HG03135 (cell line): ENCODE measurements around the gene TTLL11.
"Not testable (repeated sequence)": the region's sequence is repeated elsewhere in the genome, so short reads cannot be mapped to it uniquely, and the experiment has no call there.

ENCODE experiments used
- ATAC-seq: cut with Tn5 transposase; IDR thresholded peaks from one replicate; pipeline ENCODE4 v1.9.1; 2021; ENCODE audit warnings: mild to moderate bottlenecking, moderate library complexity; ENCODE audit not compliant: unreplicated experiment

The TTLL11 gene

DNA sequence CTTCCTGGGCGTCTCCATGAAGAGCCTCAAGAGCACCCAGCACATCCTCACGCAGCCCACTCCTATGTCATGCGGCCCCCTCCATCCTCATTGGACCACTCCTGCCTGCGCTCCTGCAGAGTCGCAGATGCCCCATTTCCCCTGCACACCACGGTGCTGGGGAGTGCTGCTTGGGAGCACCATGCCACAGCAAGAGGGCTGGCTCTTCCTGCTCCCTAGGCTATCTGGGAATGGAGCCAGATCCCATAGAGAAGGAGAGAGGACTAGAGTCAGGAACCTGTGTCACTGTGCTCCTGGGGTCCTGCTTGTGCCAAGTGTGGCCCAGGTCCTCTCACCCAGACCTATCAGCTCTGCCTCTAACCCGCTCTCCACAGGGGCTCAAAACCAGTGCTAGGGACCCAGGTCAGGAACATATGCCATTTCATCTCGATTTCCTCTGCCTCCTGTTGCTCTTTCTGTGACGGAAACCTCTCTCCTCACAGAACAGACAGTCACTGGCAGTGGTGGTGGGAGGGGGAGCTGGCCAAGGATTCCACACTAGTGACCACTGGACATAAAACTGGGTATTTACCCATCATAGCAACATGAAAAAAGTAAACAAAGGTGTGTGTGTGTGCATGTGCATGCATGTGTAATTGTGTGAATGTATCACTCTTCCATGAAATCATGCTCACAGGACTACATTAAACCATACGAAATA, 178.4 kb downstream of the TTLL11 start:
- ATAC-seq, result no peak

DNA sequence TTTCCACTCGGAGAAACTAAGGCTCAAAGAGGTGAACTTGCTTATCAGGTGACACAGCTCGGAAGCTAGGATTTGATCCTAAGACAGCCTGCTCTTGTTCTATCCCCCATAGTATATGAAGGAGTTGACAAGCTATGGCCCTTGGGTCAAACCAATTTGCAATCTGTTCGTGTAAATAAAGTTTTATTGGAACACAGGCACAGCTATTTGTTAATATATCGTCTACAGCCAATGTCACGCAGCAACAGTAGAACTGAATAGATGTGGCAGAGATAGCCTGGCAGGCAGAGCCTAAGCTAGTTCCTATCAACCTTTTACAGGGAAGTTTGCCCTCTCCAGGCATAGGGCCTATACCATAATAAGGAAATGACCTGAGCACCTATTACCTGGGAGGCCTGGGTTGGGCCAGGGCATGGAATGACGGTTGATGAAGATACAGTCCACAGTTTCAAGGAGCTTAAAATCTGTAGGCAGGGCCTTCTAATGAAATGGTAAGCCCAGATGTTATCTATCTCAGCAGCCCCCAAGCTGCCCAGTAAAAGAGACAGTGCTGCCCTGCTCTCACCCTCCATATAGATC, 179.0 kb downstream of the TTLL11 start:
- ATAC-seq, result no peak

GRCh38 chr9:121912812-121913627, 180.1 kb downstream of the TTLL11 start:
- no peak for ATAC-seq

- no peak for ATAC-seq
Observed at GRCh38 chr9:121910491-121911040, 182.5 kb downstream of the TTLL11 start.

GRCh38 chr9:121909111-121909510, 184.0 kb downstream of the TTLL11 start:
- ATAC-seq, result no peak

GRCh38 chr9:121906074-121906870, 186.8 kb downstream of the TTLL11 start:
- no peak for ATAC-seq

DNA sequence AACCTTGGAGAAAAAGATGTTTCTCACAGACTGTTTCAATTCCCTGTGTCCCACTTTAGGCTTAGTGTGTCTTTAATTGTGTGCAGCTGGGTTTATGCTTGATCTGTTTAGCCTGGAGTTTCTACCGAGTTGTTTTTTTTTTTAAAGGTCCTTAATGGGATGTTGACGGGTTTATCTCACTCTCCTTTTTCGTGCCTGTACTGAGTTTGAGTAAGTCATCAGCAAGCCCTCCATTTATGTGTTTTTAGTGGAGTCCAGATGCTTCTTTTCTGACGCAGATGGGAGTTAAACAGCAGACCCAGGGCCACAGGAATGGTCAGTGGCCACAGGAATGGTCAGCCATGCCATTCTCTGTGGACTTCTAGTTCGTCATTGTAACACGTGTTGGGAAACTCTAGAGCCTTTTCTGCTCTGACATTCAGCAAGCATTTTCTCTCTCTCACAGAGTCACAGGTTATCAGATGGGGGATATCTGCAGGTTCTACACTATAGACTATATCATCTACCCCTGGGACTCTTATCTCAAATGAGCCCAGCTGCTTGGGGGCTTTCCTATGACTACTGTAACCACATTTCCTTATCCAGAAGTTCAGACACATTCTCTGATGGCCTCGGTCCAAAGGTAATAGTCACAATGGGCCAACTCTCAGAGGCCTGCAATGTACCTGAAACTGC, 190.5 kb downstream of the TTLL11 start:
- ATAC-seq, result no peak

DNA sequence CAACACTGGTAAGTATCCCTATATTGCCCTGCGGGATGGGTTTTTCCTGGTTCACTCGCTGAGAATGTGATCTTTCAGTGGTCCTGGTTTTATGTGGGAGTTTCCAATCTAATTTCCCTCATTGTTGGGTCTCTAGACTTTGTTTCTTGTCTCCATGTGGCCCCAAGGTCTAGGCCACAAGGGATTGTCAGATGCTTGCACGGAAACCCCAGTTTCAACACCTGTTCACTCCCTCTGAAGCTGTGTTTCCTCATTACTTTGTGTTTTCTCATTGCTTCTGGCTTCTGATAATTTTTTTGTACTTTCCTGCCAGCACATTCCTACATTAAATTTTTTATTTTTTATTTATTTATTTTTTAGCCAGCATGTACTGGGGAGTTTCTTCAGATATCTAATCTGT, 191.5 kb downstream of the TTLL11 start:
- ATAC-seq, result no peak

DNA sequence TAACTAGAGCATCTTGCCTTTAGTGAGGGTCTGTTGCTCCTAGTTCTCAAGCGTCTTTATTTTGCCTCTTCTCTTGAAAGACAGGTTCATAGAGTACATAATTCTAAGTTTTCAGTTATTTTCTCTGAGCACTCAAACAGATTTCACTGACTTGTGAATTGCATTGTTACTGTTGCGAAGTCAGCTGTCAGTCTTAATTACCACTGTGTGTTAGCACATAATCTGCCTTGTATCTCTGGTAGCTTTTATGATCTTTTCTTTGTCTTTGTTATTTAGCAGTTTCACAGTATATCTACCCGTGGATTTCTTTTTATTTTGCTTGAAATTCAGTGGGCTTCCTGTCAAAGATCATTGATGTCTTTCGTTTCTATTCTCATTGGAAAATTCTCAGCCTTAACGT, 192.9 kb downstream of the TTLL11 start:
- ATAC-seq, result no peak

- ATAC-seq, result no peak
Observed at GRCh38 chr9:121898856-121899255, 194.3 kb downstream of the TTLL11 start.

GRCh38 chr9:121897140-121897539, 196.0 kb downstream of the TTLL11 start:
- ATAC-seq, result no peak

DNA sequence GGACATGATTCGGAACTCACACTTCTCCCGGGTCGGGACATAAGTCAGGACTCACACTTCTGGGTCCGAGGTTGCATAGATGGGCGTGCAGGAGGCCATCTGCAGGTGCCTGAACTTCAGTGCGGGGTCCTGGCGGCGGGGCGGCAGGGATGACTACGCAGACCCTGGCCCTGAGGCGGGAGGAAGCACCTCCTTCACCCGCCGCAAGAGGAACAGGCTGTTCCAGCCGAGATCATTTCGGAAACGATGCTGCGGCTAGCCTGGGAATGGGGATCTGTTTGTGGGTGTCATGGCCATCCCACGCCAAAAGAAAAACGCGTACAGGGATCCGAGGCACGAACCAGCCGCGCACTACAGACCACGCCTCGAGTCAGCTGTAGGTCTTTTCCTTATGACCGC, 196.6 kb downstream of the TTLL11 start:
- no peak for ATAC-seq

GRCh38 chr9:121895818-121896544, 197.1 kb downstream of the TTLL11 start:
- ATAC-seq, result no peak

DNA sequence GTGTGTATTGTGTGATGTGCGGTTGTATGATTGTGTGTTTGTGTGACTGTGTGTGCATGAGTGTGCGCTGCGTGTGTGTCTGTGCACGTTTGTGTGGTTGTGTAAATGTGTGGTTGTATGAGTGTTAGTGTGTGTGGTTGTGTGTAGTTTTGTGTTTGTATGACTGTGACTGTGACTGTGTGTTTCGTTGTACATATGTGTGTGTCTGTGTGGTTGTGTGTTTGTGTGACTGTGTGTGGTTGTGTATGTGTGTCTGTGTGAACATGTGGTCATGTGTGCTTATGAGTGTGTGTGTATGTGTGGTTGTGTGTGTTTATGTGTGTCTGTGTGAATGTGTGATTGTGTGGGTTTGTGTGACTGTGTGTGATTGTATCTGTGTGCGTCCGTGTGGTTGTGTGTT, 197.8 kb downstream of the TTLL11 start:
- no peak for ATAC-seq

- not testable (repeated sequence) for ATAC-seq
Observed at GRCh38 chr9:121894380-121894779, 198.7 kb downstream of the TTLL11 start.

DNA sequence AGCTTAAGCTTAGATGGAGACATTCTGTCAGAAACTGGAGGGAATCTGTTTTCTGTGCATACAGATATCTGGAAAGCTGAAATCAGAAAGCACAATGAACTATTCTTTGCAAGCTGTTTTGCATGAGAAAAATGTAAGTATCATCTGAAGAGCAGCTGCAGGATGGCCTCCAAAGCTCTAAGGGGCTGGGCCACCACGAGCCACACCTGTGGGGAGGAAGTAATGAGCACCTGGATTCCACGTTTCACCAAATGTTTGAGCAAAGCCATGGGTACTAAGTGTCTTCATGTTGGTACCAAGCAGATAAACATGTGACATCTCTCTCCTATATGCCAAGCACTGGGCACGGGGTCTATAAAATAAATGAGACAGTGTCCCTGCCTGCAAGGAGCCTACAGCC, 199.3 kb downstream of the TTLL11 start:
- no peak for ATAC-seq

DNA sequence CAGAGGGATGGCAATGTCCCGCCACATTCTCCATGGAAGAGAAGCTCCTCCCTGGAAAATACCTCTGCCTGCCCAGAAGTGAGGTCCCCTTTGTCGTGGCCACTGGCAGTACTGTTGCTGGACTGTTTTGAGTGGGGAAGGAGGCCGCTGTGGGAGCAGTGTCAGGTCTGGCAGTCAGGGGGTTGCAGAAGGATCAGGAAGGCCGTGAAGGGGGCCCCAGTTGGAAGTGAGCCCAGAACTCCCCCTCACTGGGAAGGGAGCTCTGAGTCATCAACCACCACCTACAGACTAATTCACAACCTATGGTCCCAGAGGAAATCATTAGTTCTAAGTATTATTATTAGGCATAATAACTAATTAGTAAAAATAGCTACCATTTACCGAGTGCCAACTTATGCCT, 200.4 kb downstream of the TTLL11 start:
- ATAC-seq, result no peak

GRCh38 chr9:121890746-121891145, 202.4 kb downstream of the TTLL11 start:
- ATAC-seq, result no peak

GRCh38 chr9:121889990-121890563, 203.0 kb downstream of the TTLL11 start:
- ATAC-seq, result no peak
